GF-D8 (cell line): ENCODE measurements around the gene SEC22B.
"Not testable (repeated sequence)": the region's sequence is repeated elsewhere in the genome, so short reads cannot be mapped to it uniquely, and the experiment has no call there.

Source experiments
- DNase-seq: peaks from one replicate; lab custom pipeline; 2025; lab: John Stamatoyannopoulos, UW

SEC22B gene

DNA sequence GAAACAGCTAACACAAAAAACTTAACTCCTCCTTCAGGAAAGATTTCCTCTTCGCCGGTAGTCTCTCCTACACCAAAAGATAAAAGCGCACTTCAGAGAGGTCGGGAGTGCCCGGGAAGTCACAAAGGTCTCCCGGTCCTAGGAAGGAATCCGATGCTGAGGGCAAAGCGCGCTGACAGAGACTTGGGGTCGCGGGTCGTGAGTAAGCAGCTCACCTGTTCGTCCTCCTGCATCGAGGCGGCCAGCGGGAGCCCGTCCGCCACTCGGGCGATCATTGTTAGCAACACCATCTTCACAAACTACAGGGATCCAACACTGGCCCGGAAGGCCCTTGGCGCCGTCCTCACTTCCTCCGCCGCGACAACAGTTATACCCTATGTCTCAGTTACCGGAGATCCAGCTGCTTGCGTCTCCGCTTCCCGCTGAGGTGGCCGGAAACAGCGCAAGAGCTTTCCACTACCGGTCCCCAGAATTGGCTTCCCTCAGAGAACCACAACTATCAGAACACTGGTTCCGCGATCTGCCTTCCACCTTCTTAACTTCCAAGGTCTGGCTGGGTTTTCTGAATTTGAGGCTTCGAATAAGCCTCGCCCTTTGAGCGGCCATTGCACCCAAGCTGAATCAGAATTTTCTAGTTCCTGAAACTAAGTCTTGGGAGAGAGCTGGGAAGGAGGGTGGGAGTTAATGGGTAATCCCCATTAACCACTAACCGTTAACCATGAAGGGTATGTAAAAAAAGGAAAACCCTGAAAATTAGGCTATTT, at the start of gene SEC22B:
Gene SEC22B (minus strand): TSS at position 429 of the 764 bp plus-strand sequence. CDS start 139 bp downstream, at position 290.
- DNase-seq: peak; percentile 87

DNA sequence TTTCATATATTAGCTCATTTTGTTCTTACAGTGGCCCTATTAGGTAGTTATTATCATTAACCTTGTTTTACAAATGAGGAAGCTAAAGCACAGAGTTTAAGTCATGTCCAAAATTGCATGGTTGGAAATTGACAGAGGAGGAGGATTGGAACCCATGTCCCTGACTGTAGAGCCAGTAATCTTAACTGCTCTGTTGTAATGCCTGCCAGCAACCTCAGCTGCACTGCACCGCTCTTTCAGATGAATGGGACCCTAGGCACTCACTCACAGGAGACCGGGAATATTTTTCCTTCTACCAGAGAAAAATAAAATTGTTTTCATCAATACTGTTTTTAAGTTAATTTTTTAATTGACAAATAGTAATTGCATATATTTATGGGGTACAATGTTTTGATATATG, 41.6 kb upstream of the SEC22B start:
- not testable (repeated sequence) for DNase-seq

DNA sequence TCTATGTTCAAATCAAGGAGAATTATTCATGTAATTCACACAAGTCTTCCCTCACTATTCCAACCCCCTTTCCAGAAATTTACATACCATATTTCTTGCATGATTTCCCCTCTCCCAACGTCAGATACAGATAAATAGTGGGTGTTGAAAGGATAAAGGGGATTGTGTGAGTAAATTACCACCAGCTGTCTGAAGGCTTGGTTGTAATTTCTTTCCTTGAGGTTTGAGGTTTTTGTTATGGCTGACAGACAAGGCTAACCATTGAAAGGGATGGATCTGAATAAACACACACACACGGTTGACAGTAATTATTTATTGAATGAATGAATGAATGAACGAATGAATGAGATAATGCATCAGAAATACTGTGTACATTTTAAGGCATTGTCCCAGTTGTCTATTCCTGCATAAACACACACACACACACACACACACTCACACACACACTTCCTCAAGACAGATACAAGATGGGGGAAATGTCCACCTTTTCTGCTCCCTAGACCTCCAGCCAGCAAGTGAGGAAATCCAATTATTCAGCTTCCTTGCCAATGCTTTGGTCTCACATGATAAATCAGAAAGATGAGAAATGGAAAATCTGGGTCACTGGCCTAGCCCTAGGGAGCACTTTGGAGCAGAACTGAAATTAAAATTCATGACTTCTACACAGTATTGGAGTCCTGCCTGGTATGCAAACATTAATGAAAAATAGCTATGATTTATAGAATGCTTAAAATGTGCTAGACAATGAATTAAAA, 41.0 kb upstream of the SEC22B start:
- DNase-seq: not testable (repeated sequence)

GRCh38 chr1:120213606-120214005, 37.3 kb upstream of the SEC22B start:
- not testable (repeated sequence) for DNase-seq

- DNase-seq: not testable (repeated sequence)
Observed at GRCh38 chr1:120210754-120211153, 34.4 kb upstream of the SEC22B start.

GRCh38 chr1:120196863-120197775, 20.8 kb upstream of the SEC22B start:
- not testable (repeated sequence) for DNase-seq

DNA sequence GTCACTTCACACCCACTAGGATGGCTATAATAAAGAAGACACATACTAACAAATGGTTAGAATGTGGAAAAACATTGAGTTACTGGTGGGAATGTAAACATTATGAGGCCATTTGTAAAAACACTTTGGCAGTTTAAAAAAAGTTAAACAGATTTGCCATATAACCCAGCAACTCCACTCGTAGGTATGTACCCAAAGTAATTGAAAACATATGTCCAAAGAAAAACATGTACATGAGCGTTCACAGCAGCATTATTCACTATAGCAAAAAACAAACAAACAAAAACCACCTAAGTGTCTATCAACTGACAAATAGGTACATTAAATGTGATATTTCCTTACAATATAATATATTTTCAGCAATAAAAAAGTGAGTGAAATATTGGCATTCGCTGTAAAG, 12.3 kb upstream of the SEC22B start:
- DNase-seq: not testable (repeated sequence)

- not testable (repeated sequence) for DNase-seq
Observed at GRCh38 chr1:120182176-120182707, 5.9 kb upstream of the SEC22B start.

- DNase-seq: not testable (repeated sequence)
Observed at GRCh38 chr1:120179811-120180690, 3.7 kb upstream of the SEC22B start.

- DNase-seq: no peak
Observed at GRCh38 chr1:120178799-120179756, 2.8 kb upstream of the SEC22B start.

DNA sequence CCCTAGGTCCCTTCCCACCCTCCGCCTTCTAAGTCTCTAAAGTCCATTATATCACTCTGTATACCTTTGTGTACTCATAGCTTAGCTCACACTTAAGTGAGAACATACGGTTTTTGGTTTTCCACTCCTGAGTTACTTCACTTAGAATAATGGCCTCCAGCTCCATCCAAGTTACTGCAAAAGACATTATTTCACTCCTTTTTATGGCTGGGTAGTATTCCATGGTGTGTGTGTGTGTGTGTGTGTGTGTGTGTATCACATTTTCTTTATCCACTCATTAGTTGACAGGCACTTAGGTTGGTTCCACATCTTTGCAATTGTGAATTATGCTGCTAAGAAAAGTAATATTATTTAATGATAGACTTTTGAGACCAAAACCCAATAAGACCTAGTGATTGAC, 1.7 kb upstream of the SEC22B start:
- DNase-seq: not testable (repeated sequence)

DNA sequence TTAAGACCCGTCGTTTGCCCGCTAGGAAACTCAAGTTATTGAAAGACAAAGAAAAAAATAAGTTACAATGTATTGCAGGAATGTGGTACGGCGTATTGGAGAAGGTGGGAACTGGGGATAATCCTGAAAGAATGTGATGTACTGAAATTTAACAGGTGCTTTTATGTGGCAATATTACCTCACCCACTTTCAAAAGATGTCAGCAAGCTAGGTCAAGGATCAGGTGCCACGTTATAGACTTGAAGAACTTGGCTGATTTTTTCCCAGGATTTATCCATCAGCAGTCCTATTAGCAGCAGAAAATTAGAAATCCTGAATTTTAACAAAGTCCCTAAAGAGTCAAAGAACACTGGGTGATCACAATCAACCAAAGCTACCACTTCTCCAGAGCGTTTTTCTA, 632 bp downstream of the SEC22B start:
- DNase-seq: not testable (repeated sequence)

GRCh38 chr1:120164761-120165160, 11.6 kb downstream of the SEC22B start:
- DNase-seq: not testable (repeated sequence)

- DNase-seq: not testable (repeated sequence)
Observed at GRCh38 chr1:120162015-120162414, 14.3 kb downstream of the SEC22B start.

- not testable (repeated sequence) for DNase-seq
Observed at GRCh38 chr1:120158495-120158894, 17.8 kb downstream of the SEC22B start.

- not testable (repeated sequence) for DNase-seq
Observed at GRCh38 chr1:120158086-120158485, 18.2 kb downstream of the SEC22B start.

- not testable (repeated sequence) for DNase-seq
Observed at GRCh38 chr1:120150138-120150822, 26.0 kb downstream of the SEC22B start.

DNA sequence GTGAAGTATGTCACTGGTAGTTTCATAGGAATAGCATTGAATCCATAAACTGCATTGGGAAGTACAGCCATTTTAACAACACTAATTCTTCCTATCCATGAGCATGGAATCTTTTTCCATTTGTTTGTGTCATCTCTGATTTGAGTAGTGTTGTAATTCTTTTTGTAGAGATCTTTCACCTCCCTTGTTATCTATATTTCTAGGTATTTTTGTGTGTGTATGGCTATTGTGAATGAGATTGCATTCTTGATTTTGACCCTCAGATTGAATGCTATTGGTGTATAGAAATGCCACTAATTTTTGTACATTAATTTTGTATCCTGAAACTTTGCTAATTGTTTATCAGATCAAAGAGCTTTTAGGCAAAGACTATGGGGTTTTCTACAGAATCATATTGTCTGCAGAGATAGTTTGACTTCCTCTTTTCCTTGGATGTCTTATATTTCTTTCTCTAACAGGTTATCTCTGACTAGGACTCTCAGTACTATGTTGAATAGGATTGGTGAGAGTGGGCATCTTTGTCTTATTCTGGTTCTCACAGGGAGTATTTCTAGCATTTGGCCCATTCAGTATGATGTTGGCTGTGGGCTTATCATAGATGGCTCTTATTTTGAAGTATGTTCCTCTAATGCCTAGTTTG, 26.8 kb downstream of the SEC22B start:
- not testable (repeated sequence) for DNase-seq
